Measurements from ENCODE around the gene ADAMTS4. TPM values are rescaled to one million over a fixed set of nuclear protein-coding genes. Genes with fewer than 3 reads are reported as not detected.
"Not testable (repeated sequence)": the region's sequence is repeated elsewhere in the genome, so short reads cannot be mapped to it uniquely, and the experiment has no call there.

The ADAMTS4 gene
- total RNA-seq, 4 donors from 2014 or later: 0.20 to 15.3 (median 4.2) TPM

DNA sequence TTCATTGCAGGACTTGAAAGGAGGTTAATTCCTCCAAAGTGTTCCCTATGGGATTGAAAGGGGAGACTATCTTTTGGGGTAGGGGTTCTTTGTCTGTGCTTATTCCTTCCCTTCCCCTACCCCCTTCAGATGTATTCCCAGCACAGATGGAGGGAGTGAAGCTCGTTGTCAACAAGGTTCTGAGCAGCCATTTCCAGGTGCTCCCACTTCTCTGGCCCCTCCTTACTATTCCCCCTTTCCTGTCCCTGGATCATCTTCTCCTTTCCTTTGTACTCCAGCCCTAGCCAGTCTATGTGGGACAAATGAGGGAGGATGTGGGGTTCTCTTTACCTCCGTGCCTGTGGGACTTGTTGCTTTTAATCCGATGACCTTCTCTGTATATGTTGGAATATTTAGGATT, 27.9 kb upstream of the ADAMTS4 start:
- intact Hi-C loops (cut with DNase I; ENCODE audit: low total_unique reads): loop anchor here (5.0 to 10.0 kb wide), 2 partner anchors 66 to 158 kb away; no protein-coding TSS in a partner anchor
- WGBS, 2 donors: 54 to 59% methylated on average over 3 of the region's 3 CpGs
- no peak for DNase-seq (ENCODE audit: low spot score in 2 of 2)

DNA sequence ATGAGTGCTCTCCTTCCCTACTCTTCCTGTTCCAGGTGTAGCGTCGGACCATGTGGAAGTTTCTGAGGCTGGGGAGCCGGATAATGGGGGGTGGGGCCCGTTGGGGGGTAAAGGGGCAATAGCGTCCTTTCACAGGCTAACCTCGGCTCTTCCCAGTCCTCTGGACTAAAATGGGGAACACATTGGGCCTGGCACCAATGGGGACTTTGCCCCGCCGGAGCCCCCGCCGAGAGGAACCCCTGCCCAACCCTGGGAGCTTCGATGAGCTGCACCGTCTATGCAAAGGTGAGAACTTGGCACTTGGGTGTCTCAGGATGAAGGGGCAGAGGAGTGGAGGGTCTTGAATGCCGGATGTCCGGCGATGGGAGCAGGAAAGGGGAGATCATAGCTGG, 27.5 kb upstream of the ADAMTS4 start:
- TF ChIP-seq, protein P1, sequence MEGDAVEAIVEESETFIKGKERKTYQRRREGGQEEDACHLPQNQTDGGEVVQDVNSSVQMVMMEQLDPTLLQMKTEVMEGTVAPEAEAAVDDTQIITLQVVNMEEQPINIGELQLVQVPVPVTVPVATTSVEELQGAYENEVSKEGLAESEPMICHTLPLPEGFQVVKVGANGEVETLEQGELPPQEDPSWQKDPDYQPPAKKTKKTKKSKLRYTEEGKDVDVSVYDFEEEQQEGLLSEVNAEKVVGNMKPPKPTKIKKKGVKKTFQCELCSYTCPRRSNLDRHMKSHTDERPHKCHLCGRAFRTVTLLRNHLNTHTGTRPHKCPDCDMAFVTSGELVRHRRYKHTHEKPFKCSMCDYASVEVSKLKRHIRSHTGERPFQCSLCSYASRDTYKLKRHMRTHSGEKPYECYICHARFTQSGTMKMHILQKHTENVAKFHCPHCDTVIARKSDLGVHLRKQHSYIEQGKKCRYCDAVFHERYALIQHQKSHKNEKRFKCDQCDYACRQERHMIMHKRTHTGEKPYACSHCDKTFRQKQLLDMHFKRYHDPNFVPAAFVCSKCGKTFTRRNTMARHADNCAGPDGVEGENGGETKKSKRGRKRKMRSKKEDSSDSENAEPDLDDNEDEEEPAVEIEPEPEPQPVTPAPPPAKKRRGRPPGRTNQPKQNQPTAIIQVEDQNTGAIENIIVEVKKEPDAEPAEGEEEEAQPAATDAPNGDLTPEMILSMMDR (IDR thresholded peaks at IDR 0.05): no peak
- TF ChIP-seq POLR2A (IDR thresholded peaks at IDR 0.05): no peak
- peak overlapping the region; percentile 40 for H3K4me3 ChIP-seq (ENCODE audit: low read depth, poor library complexity, severe bottlenecking)
- intact Hi-C loops (cut with DNase I; ENCODE audit: low total_unique reads): loop anchor here (5.0 to 10.0 kb wide), 2 partner anchors 66 to 158 kb away; no protein-coding TSS in a partner anchor
- DNase-seq (ENCODE audit: low spot score in 2 of 2): no peak
- WGBS, 2 donors: 5 to 7% methylated on average over 15 of the region's 15 CpGs

More for the DNA sequence above, 27.9 kb upstream of the ADAMTS4 start:
- TF ChIP-seq, protein P1 (IDR thresholded peaks at IDR 0.05): no peak
- no peak for TF ChIP-seq POLR2A (IDR thresholded peaks at IDR 0.05)
- H3K4me3 ChIP-seq (ENCODE audit: low read depth, poor library complexity, severe bottlenecking): no peak overlapping the region

DNA sequence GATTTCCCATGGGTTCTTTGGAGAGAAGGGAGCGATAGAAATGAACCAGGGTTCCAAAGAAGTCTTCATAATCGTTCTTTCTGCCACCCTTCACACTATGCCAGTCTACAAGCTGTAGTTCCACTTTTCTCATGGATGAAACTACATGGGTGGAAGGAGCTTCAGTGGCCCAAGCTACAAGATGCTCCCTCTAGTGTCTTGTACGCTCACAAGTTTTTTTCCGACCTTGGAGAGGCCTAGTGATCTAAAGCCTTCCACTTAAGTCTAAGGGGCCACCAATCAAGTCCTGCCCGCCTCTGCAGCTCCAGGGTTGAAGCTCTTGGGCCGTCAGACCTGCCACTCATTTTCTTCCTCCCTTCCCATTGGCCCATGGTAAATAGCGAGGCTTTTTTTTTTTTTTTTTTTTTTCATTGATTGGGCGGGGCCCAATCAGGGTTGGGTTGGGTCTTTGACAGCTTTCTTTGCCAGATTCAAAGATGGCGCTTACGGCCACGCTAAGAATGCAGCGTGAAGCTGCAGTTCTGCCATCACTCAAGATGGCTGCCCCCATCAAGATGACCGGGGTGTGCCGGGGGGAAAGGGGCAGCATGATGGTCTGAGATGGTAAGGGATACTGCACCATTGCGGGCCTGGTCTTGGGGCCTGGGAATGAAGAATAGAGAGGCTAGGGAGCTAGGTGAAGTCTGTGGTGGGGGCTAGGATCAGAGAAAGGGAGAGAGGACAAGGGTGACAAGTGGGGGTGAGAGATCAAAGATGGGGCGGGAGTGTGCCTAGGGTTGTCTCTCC, 26.9 kb upstream of the ADAMTS4 start, which contains the start of gene TOMM40L:
TSS of gene TOMM40L (plus strand) at position 527 of the 786 bp plus-strand sequence. CDS start 430 bp downstream, outside the sequence.
- TF ChIP-seq, protein P1 (IDR thresholded peaks at IDR 0.05): peak in 1 of 3 donors; percentile 40
- TF ChIP-seq POLR2A (IDR thresholded peaks at IDR 0.05): no peak
- intact Hi-C loops (cut with DNase I; ENCODE audit: low total_unique reads): loop anchor here (5.0 to 10.0 kb wide), 2 partner anchors 67 to 159 kb away; no protein-coding TSS in a partner anchor
- peak; percentile 96 to 97 for DNase-seq (ENCODE audit: low spot score in 2 of 2)
- 4 to 5% methylated on average over 16 of the region's 16 CpGs for WGBS, 2 donors
- H3K4me3 ChIP-seq (ENCODE audit: low read depth, poor library complexity, severe bottlenecking): peak within 1 kb of the TSS; percentile 40

DNA sequence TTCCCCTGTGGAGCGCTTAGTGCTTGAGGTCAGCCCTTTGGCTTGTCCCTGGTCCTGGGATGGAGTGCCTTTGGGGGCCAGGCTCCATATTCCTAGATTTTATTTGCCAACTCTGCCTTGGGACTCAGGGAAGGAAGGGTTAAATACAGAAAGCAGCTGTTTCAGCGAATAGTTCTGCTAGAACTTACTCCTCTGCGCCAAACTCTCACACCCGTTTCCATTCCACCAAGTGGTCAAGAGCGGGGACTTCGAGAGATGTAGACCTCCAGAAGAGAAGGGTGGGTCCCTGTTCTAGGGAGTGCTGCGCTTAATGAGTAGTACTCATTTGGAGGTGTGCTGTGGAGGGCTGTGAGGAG, 26.3 kb upstream of the ADAMTS4 start:
- no peak for TF ChIP-seq POLR2A (IDR thresholded peaks at IDR 0.05)
- TF ChIP-seq, protein P1 (IDR thresholded peaks at IDR 0.05): no peak
- intact Hi-C loops (cut with DNase I; ENCODE audit: low total_unique reads): loop anchor here (5.0 to 10.0 kb wide), 2 partner anchors 67 to 160 kb away; no protein-coding TSS in a partner anchor
- H3K4me3 ChIP-seq (ENCODE audit: low read depth, poor library complexity, severe bottlenecking): no peak overlapping the region
- DNase-seq (ENCODE audit: low spot score in 2 of 2): no peak
- 62 to 67% methylated on average over 7 of the region's 7 CpGs for WGBS, 2 donors

DNA sequence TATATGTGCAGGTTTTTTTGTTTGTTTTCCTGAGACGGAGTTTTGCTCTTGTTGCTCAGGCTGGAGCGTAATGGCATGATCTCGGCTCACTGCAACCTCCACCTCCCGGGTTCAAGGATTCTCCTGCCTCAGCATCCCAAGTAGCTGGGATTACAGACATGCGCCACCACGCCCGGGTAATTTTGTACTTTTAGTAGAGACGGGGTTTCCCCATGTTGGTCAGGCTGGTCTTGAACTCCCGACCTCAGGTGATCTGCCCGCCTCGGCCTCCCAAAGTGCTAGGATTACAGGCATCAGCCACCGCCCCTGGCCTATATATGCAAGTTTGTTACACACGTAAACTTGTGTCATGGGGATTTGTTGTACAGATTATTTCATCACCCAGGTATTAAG, 25.8 kb upstream of the ADAMTS4 start:
- WGBS, 2 donors: 80 to 87% methylated on average over 13 of the region's 13 CpGs
- H3K4me3 ChIP-seq (ENCODE audit: low read depth, poor library complexity, severe bottlenecking): not testable (repeated sequence)

More for the DNA sequence above, 25.8 kb upstream of the ADAMTS4 start:
- intact Hi-C loops (cut with DNase I; ENCODE audit: low total_unique reads): loop anchor here (5.0 to 10.0 kb wide), 2 partner anchors 68 to 160 kb away; no protein-coding TSS in a partner anchor
- not testable (repeated sequence) for DNase-seq (ENCODE audit: low spot score in 2 of 2)

Measured in lower leg skin (tissue), 4 donors.